ENCODE measurements around the gene DLG5. TPM values are rescaled to one million over a fixed set of nuclear protein-coding genes. Genes with fewer than 3 reads are reported as not detected.

DLG5 gene
- polyA plus RNA-seq, 1 of the 3 experiments (the other 2 are of a cell fraction): 31.3 TPM

DNA sequence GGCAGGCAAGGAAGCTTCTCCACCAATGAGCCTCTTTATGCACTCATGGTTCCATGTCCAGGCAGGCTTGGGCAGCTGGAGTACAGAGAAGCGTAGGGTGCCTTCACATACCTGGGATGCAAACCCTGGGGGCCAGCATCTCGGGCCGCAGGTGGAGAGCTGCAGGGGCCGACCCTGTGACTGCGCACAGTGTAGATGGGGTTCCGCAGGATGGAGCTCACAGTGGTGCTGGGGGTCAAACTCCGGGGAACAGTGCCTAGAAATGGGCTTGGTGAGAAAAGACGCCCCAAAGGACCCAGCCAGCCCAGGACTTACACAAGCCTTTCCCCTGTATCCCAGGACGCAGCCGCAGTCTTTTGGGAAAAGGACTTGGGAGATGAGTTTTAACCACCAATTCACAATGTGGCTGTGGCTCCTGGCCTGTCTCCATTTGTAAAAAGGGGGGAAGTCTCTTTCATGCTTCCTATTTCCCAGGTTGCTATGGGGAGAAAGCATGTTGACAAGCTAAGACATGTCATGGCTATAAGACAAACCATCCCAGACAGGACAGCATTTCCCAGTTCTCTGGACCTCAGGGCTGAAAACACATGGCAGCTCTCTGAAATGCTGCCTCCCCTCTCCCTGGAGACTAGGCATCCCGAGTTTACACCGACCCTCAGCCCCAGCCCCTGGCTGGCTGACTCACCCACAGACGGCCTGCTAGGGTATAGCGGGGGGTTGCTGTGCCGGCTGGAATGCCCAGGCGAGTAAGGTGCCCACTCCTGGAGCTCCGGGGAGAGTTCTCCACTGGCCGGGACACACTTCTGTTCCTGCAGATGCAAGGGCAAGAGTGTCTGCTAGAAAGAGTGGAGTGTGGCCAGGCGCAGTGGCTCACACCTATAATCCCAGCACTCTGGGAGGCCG lies 107.1 kb downstream of the DLG5 start:
- TF ChIP-seq TEAD4 (IDR thresholded peaks at IDR 0.05; ENCODE audit: borderline replicate concordance, insufficient read depth): no peak
- no peak for TF ChIP-seq MAX (IDR thresholded peaks at IDR 0.05; ENCODE audit: low read depth)
- no peak for TF ChIP-seq EZH2phosphoT487 (IDR thresholded peaks at IDR 0.05; ENCODE audit: borderline replicate concordance, low read depth)
- ChIA-PET CTCF (no interaction called here), POLR2A (no interaction called here)
- DNase-seq: no peak
- Histone ChIP-seq H2AFZ (ENCODE audit: low read depth) (no peak overlapping the region), H3F3A (replicated peaks; ENCODE audit: insufficient read depth) (no peaks in the 10 kb centered on the region), H3K27ac (ENCODE audit: low read depth in 2 of 2, low read length in 1 of 2) (no peak overlapping the region), H3K36me3 (replicated peaks in 1 of 2; ENCODE audit: control insufficient read depth in 1 of 2, insufficient read depth in 2 of 2, low read length in 1 of 2) (peaks cover 34 to 66% of the 10 kb centered on the region in 2 experiments), H3K4me1 (ENCODE audit: control insufficient read depth in 1 of 2, insufficient read depth in 2 of 2, low read depth in 1 of 2, low read length in 1 of 2) (no peaks in the 10 kb centered on the region), H3K9me3 (no peaks in the 10 kb centered on the region), H3K27me3 (ENCODE audit: insufficient read depth) (no peaks in the 10 kb centered on the region), H3K9ac (no peak overlapping the region), H4K20me1 (ENCODE audit: insufficient read depth) (no peaks in the 10 kb centered on the region), H3K9me2 (no peaks in the 10 kb centered on the region), H3K79me2 (ENCODE audit: insufficient read depth) (no peaks in the 10 kb centered on the region), H3K4me3 (ENCODE audit: low read depth in 2 of 2, low read length in 1 of 2) (no peak overlapping the region), H3K4me2 (no peak overlapping the region)
- 95% methylated on average over 20 of the region's 20 CpGs for WGBS (ENCODE audit: low lambda C conversion rate)

- TF ChIP-seq TAF1 (IDR thresholded peaks at IDR 0.05; ENCODE audit: borderline replicate concordance, low read depth, low read length): no peak
- TF ChIP-seq FOXM1 (IDR thresholded peaks at IDR 0.05; ENCODE audit: low read depth): no peak
- TF ChIP-seq SMC3 (IDR thresholded peaks at IDR 0.05; ENCODE audit: low read depth, low read length): no peak
- no peak for TF ChIP-seq GABPA (IDR thresholded peaks at IDR 0.05; ENCODE audit: low read depth)
- no peak for TF ChIP-seq EZH2phosphoT487 (IDR thresholded peaks at IDR 0.05; ENCODE audit: borderline replicate concordance, low read depth)
- TF ChIP-seq ELF1 (IDR thresholded peaks at IDR 0.05): no peak
- TF ChIP-seq POLR2AphosphoS5 (IDR thresholded peaks at IDR 0.05; ENCODE audit: low read depth, low read length): no peak
- TF ChIP-seq, protein P1, sequence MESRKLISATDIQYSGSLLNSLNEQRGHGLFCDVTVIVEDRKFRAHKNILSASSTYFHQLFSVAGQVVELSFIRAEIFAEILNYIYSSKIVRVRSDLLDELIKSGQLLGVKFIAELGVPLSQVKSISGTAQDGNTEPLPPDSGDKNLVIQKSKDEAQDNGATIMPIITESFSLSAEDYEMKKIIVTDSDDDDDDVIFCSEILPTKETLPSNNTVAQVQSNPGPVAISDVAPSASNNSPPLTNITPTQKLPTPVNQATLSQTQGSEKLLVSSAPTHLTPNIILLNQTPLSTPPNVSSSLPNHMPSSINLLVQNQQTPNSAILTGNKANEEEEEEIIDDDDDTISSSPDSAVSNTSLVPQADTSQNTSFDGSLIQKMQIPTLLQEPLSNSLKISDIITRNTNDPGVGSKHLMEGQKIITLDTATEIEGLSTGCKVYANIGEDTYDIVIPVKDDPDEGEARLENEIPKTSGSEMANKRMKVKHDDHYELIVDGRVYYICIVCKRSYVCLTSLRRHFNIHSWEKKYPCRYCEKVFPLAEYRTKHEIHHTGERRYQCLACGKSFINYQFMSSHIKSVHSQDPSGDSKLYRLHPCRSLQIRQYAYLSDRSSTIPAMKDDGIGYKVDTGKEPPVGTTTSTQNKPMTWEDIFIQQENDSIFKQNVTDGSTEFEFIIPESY (IDR thresholded peaks at IDR 0.05; ENCODE audit: borderline replicate concordance, low read depth): no peak
- TF ChIP-seq TEAD4 (IDR thresholded peaks at IDR 0.05; ENCODE audit: borderline replicate concordance, insufficient read depth): no peak
- TF ChIP-seq MXI1 (IDR thresholded peaks at IDR 0.05; ENCODE audit: low read depth, low read length): no peak
- no peak for TF ChIP-seq RXRA (IDR thresholded peaks at IDR 0.05; ENCODE audit: borderline replicate concordance, low read depth)
- no peak for TF ChIP-seq EP300 (IDR thresholded peaks at IDR 0.05; ENCODE audit: borderline replicate concordance in 1 of 2, low read depth in 1 of 2, low read length in 1 of 2)
- TF ChIP-seq USF2 (IDR thresholded peaks at IDR 0.05; ENCODE audit: borderline replicate concordance, low read depth, low read length): no peak
- no peak for TF ChIP-seq FOSL2 (IDR thresholded peaks at IDR 0.05; ENCODE audit: borderline replicate concordance, low read depth)
- TF ChIP-seq MAX (IDR thresholded peaks at IDR 0.05; ENCODE audit: low read depth): no peak
- no peaks in the 10 kb centered on the region for H3K9me3 ChIP-seq
Observed at GRCh38 chr10:77818378-77818777, 108.2 kb downstream of the DLG5 start.

More at GRCh38 chr10:77818378-77818777, 108.2 kb downstream of the DLG5 start:
- Histone ChIP-seq H4K20me1 (ENCODE audit: insufficient read depth) (no peaks in the 10 kb centered on the region), H3K79me2 (ENCODE audit: insufficient read depth) (no peaks in the 10 kb centered on the region), H3K27ac (ENCODE audit: low read depth in 2 of 2, low read length in 1 of 2) (no peak overlapping the region), H3K36me3 (replicated peaks in 1 of 2; ENCODE audit: control insufficient read depth in 1 of 2, insufficient read depth in 2 of 2, low read length in 1 of 2) (peaks cover 25 to 60% of the 10 kb centered on the region in 2 experiments), H3K27me3 (ENCODE audit: insufficient read depth) (no peaks in the 10 kb centered on the region), H3F3A (replicated peaks; ENCODE audit: insufficient read depth) (no peaks in the 10 kb centered on the region), H3K4me3 (ENCODE audit: low read depth in 2 of 2, low read length in 1 of 2) (no peak overlapping the region), H3K4me1 (ENCODE audit: control insufficient read depth in 1 of 2, insufficient read depth in 2 of 2, low read depth in 1 of 2, low read length in 1 of 2) (no peaks in the 10 kb centered on the region), H3K4me2 (no peak overlapping the region), H3K9ac (no peak overlapping the region), H3K9me2 (no peaks in the 10 kb centered on the region), H2AFZ (ENCODE audit: low read depth) (no peak overlapping the region)
- CTCF ChIA-PET: no interaction called here
- POLR2A ChIA-PET: no interaction called here
- DNase-seq: no peak
- WGBS (ENCODE audit: low lambda C conversion rate): 81% methylated on average over 4 of the region's 4 CpGs
